KG1 (cell line): ENCODE data around the gene MRPL36.
"Not testable (repeated sequence)": the region's sequence is repeated elsewhere in the genome, so short reads cannot be mapped to it uniquely, and the experiment has no call there.

ENCODE experiments used
- DNase-seq: peaks from one replicate; lab custom pipeline; 2025; lab: John Stamatoyannopoulos, UW

MRPL36 gene

GRCh38 chr5:1796371-1797102 lies 3.1 kb downstream of the MRPL36 start:
- DNase-seq: no peak

GRCh38 chr5:1795931-1796330 lies 3.7 kb downstream of the MRPL36 start:
- DNase-seq: no peak

GRCh38 chr5:1795506-1795905 lies 4.1 kb downstream of the MRPL36 start:
- no peak for DNase-seq

- no peak for DNase-seq
These were observed 4.7 kb downstream of the MRPL36 start for GRCh38 chr5:1794901-1795290.

- DNase-seq: no peak
These were observed 5.4 kb downstream of the MRPL36 start for GRCh38 chr5:1793966-1794900.

- DNase-seq: no peak
These were observed 6.3 kb downstream of the MRPL36 start for GRCh38 chr5:1793301-1793740.

GRCh38 chr5:1792842-1793266 lies 6.8 kb downstream of the MRPL36 start:
- peak; percentile 81 for DNase-seq

- DNase-seq: no peak
These were observed 8.5 kb downstream of the MRPL36 start for GRCh38 chr5:1791176-1791575.

GRCh38 chr5:1789834-1790471 lies 9.7 kb downstream of the MRPL36 start:
- no peak for DNase-seq

- DNase-seq: not testable (repeated sequence)
These were observed 10.2 kb downstream of the MRPL36 start for GRCh38 chr5:1789438-1789833.

- DNase-seq: no peak
These were observed 10.8 kb downstream of the MRPL36 start for GRCh38 chr5:1788828-1789227.

- no peak for DNase-seq
These were observed 11.4 kb downstream of the MRPL36 start for GRCh38 chr5:1788200-1788599.

- DNase-seq: no peak
These were observed 12.1 kb downstream of the MRPL36 start for GRCh38 chr5:1787472-1788047.

GRCh38 chr5:1786621-1787471 lies 12.8 kb downstream of the MRPL36 start:
- DNase-seq: no peak

- DNase-seq: no peak
These were observed 13.7 kb downstream of the MRPL36 start for GRCh38 chr5:1785984-1786383.

- no peak for DNase-seq
These were observed 14.6 kb downstream of the MRPL36 start for GRCh38 chr5:1785062-1785461.

- DNase-seq: no peak
These were observed 15.2 kb downstream of the MRPL36 start for GRCh38 chr5:1784197-1785050.

- DNase-seq: no peak
These were observed 16.5 kb downstream of the MRPL36 start for GRCh38 chr5:1783216-1783554.

GRCh38 chr5:1782385-1783215 lies 17.0 kb downstream of the MRPL36 start:
- no peak for DNase-seq
